T-helper 1 cell treated with Interleukin-12 subunit alpha and Interleukin-12 subunit beta and Interleukin-4 antibody, amounts not matched to agents 30 ng/mL and 1 ng/mL, for 36 hours (primary cell): ENCODE results near the gene CDKL1. TPM values are rescaled to one million over a fixed set of nuclear protein-coding genes. Genes with fewer than 3 reads are reported as not detected.
"Not testable (repeated sequence)": the region's sequence is repeated elsewhere in the genome, so short reads cannot be mapped to it uniquely, and the experiment has no call there.

Source experiments
- intact Hi-C: fragments of 100-400 bp; cut with micrococcal nuclease; formaldehyde crosslinking; loops from one replicate; pipeline ENCODE4 v1.15.1; 2024
- total RNA-seq: library from RNA; stranded (reverse); gene quantifications from 2 replicates; pipeline ENCODE4 v1.2.3, GENCODE V29; 2022

The CDKL1 gene
- total RNA-seq, 1 donor from 2014 or later: 9.9 TPM

- intact Hi-C loops: no loop called here
These were observed 8.3 kb downstream of the CDKL1 start for GRCh38 chr14:50388256-50388931.

- intact Hi-C loops: no loop called here
These were observed 9.1 kb downstream of the CDKL1 start for GRCh38 chr14:50387548-50387947.

- intact Hi-C loops: no loop called here
These were observed 13.0 kb downstream of the CDKL1 start for GRCh38 chr14:50383618-50384225.

- intact Hi-C loops: no loop called here
These were observed 14.8 kb downstream of the CDKL1 start for GRCh38 chr14:50381823-50382287.

GRCh38 chr14:50381008-50381407 lies 15.7 kb downstream of the CDKL1 start:
- intact Hi-C loops: no loop called here

- intact Hi-C loops: no loop called here
These were observed 16.2 kb downstream of the CDKL1 start for GRCh38 chr14:50380455-50380854.

GRCh38 chr14:50379563-50379962 lies 17.1 kb downstream of the CDKL1 start:
- intact Hi-C loops: no loop called here

GRCh38 chr14:50377550-50378085 lies 19.1 kb downstream of the CDKL1 start:
- intact Hi-C loops: no loop called here

GRCh38 chr14:50375760-50376159 lies 20.9 kb downstream of the CDKL1 start:
- intact Hi-C loops: no loop called here

- intact Hi-C loops: no loop called here
These were observed 22.7 kb downstream of the CDKL1 start for GRCh38 chr14:50373959-50374358.

- intact Hi-C loops: no loop called here
These were observed 25.1 kb downstream of the CDKL1 start for GRCh38 chr14:50371546-50371945.

- intact Hi-C loops: no loop called here
These were observed 30.1 kb downstream of the CDKL1 start for GRCh38 chr14:50366589-50366988.

- intact Hi-C loops: no loop called here
These were observed 30.6 kb downstream of the CDKL1 start for GRCh38 chr14:50366115-50366514.

GRCh38 chr14:50365572-50365971 lies 31.1 kb downstream of the CDKL1 start:
- intact Hi-C loops: not testable (repeated sequence)

GRCh38 chr14:50364792-50365191 lies 31.9 kb downstream of the CDKL1 start:
- intact Hi-C loops: loop anchor here (5.0 kb wide), 3 partner anchors 458 to 1483 kb away; partner anchors contain the start of genes MGAT2 and RPL36AL

- intact Hi-C loops: loop anchor here (1.0 to 5.0 kb wide), 10 partner anchors 19 to 1484 kb away; partner anchors contain the start of genes DMAC2L, L2HGDH, MGAT2 and RPL36AL
These were observed 33.0 kb downstream of the CDKL1 start for GRCh38 chr14:50363714-50364111.

GRCh38 chr14:50362764-50363713 lies 33.6 kb downstream of the CDKL1 start:
- intact Hi-C loops: loop anchor here (1.0 to 5.0 kb wide), 10 partner anchors 19 to 1484 kb away; partner anchors contain the start of genes DMAC2L, L2HGDH, MGAT2 and RPL36AL

- intact Hi-C loops: loop anchor here (5.0 kb wide), 3 partner anchors 461 to 1486 kb away; partner anchors contain the start of genes MGAT2 and RPL36AL
These were observed 34.9 kb downstream of the CDKL1 start for GRCh38 chr14:50361473-50362403.

GRCh38 chr14:50360851-50361250 lies 35.8 kb downstream of the CDKL1 start:
- intact Hi-C loops: loop anchor here (5.0 kb wide), 3 partner anchors 461 to 1486 kb away; partner anchors contain the start of genes MGAT2 and RPL36AL

GRCh38 chr14:50360093-50360492 lies 36.6 kb downstream of the CDKL1 start:
- intact Hi-C loops: loop anchor here (5.0 kb wide), 3 partner anchors 462 to 1487 kb away; partner anchors contain the start of genes MGAT2 and RPL36AL
